ENCODE data around the gene ZCCHC18.
"Not testable (repeated sequence)": the region's sequence is repeated elsewhere in the genome, so short reads cannot be mapped to it uniquely, and the experiment has no call there.

The ZCCHC18 gene

DNA sequence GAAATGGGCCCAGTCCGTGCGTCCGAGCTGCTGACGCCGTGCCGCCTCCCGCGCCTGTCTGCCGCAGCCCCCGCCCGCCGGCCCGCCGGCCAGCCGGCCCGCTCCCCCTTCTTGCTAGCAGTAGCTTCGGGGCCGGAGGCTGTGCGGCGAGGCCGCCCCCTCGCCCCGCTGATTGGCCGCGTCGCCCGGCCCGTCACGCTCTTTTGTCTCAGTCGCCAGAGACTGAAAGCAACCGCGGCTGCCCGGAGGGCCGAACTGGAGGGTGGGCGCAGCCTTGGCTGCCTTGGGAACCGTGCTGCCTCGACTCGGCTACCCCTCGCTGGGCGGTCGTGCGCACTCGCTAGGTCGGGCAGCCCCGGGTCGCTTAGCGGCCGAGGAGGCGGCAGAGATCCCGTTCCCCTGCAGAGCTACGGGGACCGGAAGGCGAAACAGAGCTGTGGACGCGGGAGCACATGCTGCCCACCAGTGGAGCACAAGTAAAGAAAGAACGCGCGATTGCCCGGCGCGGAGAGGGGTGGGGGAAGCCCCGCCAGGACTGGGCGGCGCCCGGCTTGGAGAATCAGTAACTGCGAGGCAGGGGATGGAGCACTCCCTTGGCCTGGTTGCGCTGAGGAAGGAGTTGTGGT is at the start of gene ZCCHC18:
TSS of gene ZCCHC18 (plus strand) at position 198 of the 626 bp plus-strand sequence. CDS start 1,589 bp downstream, outside the sequence.
- peak; percentile 56 for DNase-seq

- DNase-seq, result not testable (repeated sequence)
Measured at GRCh38 chrX:104062636-104063035, 49.7 kb upstream of the ZCCHC18 start.

GRCh38 chrX:104075778-104076445 is 36.4 kb upstream of the ZCCHC18 start, which contains the start of gene TMSB15C:
TMSB15C (minus strand) TSS chrX:104076236.
- DNase-seq, result not testable (repeated sequence)

- not testable (repeated sequence) for DNase-seq
Measured at GRCh38 chrX:104077854-104078253, 34.5 kb upstream of the ZCCHC18 start.

GRCh38 chrX:104084063-104084462 is 28.3 kb upstream of the ZCCHC18 start:
- no peak for DNase-seq

DNA sequence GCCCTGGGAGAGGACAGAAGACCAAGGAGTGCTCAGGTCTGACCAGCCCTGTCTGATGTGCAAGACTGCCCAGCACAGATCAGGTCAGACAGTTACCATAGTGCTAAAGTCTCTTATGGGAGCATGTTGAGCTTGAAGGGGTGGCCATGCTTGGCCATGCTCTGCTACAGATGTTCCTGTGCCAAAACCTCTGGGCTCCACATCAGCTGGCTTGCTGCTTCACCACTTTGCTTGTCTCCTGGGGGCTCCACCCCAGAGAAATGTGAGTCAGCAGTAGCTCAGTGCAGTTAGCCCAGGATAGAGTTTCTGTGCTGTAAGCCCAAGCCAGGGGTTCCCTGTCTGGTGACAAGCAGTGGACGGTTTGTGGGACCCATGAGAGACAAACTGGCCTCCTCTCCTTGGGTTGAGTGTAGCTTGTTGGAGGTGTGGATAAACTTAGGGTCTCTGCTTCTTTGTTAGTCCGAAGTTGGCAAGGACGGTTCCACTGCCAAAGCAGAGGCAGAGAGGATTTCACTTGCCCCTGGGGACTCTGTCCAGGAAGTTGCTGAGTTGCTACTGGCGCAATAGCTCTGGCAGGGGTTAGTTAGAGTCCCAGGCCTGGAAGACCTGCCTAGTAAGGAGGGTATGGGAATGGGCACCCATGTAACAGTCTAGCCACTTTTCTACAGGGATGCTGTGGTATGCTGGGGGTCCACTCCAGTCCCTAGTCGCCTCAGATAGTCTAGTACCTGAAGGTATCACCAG is 27.6 kb upstream of the ZCCHC18 start:
- DNase-seq, result no peak

- no peak for DNase-seq
Measured at GRCh38 chrX:104085477-104085876, 26.8 kb upstream of the ZCCHC18 start.

DNA sequence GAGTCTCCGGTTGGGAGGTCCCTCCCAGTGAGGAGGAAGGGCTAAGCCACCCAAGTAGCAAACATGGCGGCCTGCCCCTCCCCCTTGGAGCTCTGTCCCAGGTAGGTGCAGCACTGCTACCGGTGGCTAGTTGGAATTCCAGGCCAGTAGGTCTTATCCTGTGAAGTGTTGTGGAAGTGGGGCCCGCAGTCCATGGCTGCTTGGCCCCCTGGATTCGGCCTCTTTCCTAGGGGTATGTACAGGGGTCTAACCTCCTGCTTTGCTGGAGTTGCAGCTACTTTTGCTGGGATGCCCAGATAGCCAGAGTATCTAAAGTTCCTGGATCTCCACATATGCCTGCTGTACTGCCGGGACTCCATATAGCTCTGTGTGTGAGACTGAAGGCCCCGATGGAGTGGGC is 26.4 kb upstream of the ZCCHC18 start:
- DNase-seq, result no peak

DNA sequence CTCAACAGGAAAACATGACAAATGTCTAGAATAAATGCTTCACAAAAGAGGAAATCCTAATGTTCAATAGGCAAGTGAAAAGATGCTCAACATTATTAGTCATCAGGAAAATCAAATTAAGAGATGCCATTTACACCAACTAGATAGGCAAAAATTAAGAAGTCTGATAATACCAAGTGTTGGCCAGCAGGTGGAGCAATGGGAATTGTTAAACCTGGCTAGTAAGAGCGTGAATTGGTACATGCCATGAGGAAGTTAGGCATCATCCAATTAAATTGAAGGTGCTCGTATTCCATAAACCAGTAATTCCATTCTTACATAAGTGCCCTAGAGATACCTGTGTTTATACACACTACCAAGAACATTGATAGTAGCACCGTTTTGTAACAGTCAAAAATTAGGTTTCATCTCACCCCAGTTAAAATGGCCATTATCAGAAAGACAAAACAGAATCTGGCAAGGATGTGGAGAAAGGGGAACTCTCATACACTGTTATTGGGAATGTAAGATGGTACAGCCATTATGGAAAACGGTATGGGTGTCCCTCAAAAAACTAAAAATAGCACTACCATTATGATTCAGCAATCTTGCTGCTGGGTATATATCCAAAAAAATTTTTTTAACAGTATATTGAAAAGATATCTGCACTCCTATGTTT is 14.0 kb upstream of the ZCCHC18 start:
- peak; percentile 61 for DNase-seq

- no peak for DNase-seq
Measured at GRCh38 chrX:104098919-104099318, 13.4 kb upstream of the ZCCHC18 start.

DNA sequence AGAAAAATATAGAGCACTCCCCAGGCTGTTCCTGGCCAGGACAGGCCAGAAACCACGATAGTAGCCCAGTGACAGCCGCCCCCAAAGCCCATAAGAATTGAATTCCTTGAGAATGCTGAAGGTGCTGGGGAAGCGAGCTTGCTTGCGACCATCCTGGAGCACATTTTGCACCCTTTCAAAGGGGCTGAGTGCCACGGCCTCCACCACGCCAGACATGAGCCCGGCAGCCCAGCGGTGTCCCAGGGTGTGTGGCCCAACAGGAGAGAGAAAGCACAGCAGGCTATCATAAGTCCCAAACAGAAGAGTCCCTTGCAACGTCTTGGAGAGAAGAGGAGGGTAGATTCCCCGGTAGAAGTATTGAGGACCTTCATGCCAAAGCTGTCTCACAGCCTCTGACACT is 7.6 kb upstream of the ZCCHC18 start:
- DNase-seq, result no peak

DNA sequence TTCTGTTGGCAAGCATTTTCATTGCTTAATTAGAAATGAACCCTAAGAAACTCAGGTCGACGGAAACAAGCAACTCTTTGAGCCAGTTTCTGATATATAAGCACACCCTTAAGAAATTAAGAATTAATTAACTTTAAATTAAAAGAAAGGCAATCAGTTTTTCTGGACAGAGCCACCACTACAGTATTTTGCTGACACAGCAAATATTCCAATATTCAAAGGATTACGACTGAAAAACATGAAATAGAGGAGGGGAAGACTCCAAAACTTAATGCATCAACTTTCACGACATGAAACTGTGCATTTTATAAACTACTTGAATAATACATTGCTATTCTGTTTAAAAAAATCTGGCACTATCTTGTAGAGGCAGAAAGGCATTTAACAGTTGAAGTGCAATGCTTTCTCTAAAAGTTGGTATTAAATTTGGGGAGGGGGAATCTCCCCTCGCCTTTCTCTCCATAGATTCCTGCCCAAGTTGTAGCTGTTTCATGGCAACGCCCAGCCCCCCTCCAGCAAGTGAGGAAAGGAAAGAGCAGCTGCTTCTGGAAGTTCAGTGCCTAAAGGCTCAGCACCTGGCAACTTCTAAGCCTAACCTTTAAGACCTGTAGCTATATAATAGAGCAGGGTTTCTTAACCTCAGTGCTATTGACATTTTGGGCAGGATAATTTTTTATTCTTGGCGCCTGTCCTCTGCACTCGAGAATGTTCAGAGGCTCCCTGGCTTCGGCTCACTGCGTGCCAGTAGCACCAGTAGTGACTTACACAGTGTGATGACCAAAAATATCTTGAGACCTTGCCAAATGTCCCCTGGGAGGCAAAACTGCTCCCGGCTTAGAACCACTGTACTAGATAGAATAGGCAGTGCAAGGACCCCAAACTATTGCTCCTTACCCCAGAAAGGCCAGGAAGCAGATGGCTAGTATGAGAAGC is 6.7 kb upstream of the ZCCHC18 start:
- DNase-seq, result no peak

DNA sequence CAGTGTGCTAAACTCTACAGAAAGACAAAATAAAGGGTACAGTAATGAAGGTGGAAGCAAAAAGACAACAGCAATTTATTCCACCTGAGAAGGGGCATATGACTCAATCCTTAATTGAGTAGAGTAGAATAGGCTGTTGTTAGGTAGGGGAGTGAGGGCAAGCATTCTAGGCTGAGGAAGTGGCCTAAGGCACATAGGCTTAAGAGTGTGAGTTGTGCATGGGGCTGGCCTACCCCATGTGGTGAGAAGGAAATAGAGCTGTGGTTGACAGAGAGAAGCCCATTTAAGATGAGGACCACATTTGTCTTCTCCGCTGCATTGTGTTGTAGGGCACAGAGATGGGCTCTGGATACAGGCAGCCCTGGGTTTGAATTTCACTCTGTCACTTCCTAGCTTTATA is 3.4 kb upstream of the ZCCHC18 start:
- no peak for DNase-seq

GRCh38 chrX:104110491-104111240 is 1.7 kb upstream of the ZCCHC18 start:
- not testable (repeated sequence) for DNase-seq

- peak; percentile 61 for DNase-seq
Measured at GRCh38 chrX:104113222-104113965, 1.1 kb downstream of the ZCCHC18 start.

GRCh38 chrX:104117759-104118158 is 5.4 kb downstream of the ZCCHC18 start:
- DNase-seq, result no peak

- peak; percentile 13 for DNase-seq
Measured at GRCh38 chrX:104118765-104119164, 6.4 kb downstream of the ZCCHC18 start.

DNA sequence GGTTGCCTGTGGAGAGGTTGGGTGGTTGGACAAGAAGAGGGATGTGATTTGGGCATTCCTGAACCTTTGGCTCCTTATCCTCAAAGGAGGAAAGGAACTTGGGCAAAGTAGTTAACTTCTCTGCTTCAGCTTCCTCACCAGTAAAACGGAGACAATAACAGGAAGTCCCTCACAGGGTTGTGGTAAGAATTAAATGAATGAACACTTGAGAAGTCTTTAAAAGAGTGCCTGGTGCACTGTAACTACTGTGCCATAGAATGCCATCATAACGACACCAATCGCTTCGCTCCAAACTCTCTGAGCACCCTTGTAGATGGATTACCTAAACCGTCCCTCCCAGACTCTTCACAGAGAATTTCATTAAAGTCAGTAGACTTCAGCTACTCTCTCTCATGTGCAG is 10.5 kb downstream of the ZCCHC18 start:
- no peak for DNase-seq

GRCh38 chrX:104126856-104127255 is 14.5 kb downstream of the ZCCHC18 start:
- no peak for DNase-seq

DNA sequence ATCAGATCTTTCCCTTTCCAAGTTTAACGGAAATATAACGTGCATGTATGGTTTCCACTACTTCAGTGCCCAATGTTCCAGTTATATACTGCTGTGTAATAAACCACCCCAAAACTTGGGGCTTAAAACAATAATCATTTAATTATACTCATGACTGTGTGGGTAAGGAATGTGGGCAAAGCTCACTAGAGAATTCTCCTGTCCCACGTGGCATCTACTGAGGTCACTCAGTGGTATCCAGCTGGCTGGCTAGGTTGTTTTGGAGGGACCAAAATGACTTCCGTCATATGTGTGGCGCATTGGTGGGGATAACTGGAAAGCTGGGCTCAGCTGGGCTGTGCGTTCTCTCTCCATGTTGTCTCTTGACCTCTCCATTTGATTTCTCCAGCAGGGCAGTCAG is 18.5 kb downstream of the ZCCHC18 start:
- no peak for DNase-seq

All from NCI-H345 (cell line).